HepG2 (cell line): ENCODE measurements around the gene CTCF. TPM values are rescaled to one million over a fixed set of nuclear protein-coding genes. Genes with fewer than 3 reads are reported as not detected.

ENCODE experiments used
- AFF4 ChIP-seq: sonication (generic); formaldehyde crosslinking; IDR thresholded peaks from 2 replicates; pipeline ENCODE4 v1.4.0; 2020; ENCODE audit warnings: missing genetic modification reagents
- AGO1 ChIP-seq: fragments of 200-400 bp; formaldehyde crosslinking; IDR thresholded peaks from 2 replicates; pipeline ENCODE4 v1.6.1; 2017; ENCODE audit warnings: mild to moderate bottlenecking, low read depth, low read length, moderate library complexity; ENCODE audit not compliant: poor library complexity, severe bottlenecking
- CTCF ChIP-seq: sonication (generic); formaldehyde crosslinking; IDR thresholded peaks from 2 replicates; pipeline ENCODE4 v1.5.0; 2020; ENCODE audit warnings: mild to moderate bottlenecking, missing genetic modification reagents, moderate library complexity
- ELF3 ChIP-seq: IDR thresholded peaks from 2 replicates; pipeline ENCODE4 v1.6.1; 2016; ENCODE audit warnings: missing genetic modification reagents, missing compliant biosample characterization
- FOSL2 ChIP-seq: sonication (generic); formaldehyde crosslinking; IDR thresholded peaks from 2 replicates; pipeline ENCODE4 v1.4.0; 2020; ENCODE audit warnings: missing genetic modification reagents
- HDAC6 ChIP-seq: fragments of 200-600 bp; sonication (generic); IDR thresholded peaks from 2 replicates; pipeline ENCODE4 v1.7.0; 2017; ENCODE audit warnings: mild to moderate bottlenecking, antibody characterized with exemption, low read length, low read depth
- KDM2A ChIP-seq: sonication (generic); formaldehyde crosslinking; IDR thresholded peaks from 2 replicates; pipeline ENCODE4 v1.4.0; 2020; ENCODE audit warnings: low read depth, missing genetic modification reagents, borderline replicate concordance
- NFYB ChIP-seq: sonication (generic); formaldehyde crosslinking; IDR thresholded peaks from 2 replicates; pipeline ENCODE4 v1.4.0; 2020; ENCODE audit warnings: missing genetic modification reagents
- PBX2 ChIP-seq: IDR thresholded peaks from 2 replicates; pipeline ENCODE4 v1.6.1; 2016; ENCODE audit warnings: control low read depth
- RAD51 ChIP-seq: fragments of 450-650 bp; IDR thresholded peaks from 2 replicates; pipeline ENCODE4 v1.6.1; 2016; ENCODE audit warnings: borderline replicate concordance
- RBAK ChIP-seq: sonication (generic); formaldehyde crosslinking; IDR thresholded peaks from 2 replicates; pipeline ENCODE4 v1.5.1; 2020; ENCODE audit warnings: mild to moderate bottlenecking, missing genetic modification reagents
- SMAD3 ChIP-seq: sonication (generic); formaldehyde crosslinking; IDR thresholded peaks from 2 replicates; pipeline ENCODE4 v1.4.0; 2020; ENCODE audit warnings: missing genetic modification reagents
- XRCC5 ChIP-seq: fragments of 200-400 bp; formaldehyde crosslinking; optimal IDR thresholded peaks from 2 replicates; pipeline ENCODE3; 2017; ENCODE audit warnings: mild to moderate bottlenecking, low read length
- ZNF274 ChIP-seq: sonication (generic); formaldehyde crosslinking; IDR thresholded peaks from 2 replicates; pipeline ENCODE4 v1.5.1; 2020; ENCODE audit warnings: mild to moderate bottlenecking, missing genetic modification reagents
- ZNF335 ChIP-seq: sonication (generic); formaldehyde crosslinking; IDR thresholded peaks from 2 replicates; pipeline ENCODE4 v1.4.0; 2020; ENCODE audit warnings: missing genetic modification reagents
- ZNF431 ChIP-seq: sonication (generic); formaldehyde crosslinking; IDR thresholded peaks from 2 replicates; pipeline ENCODE4 v1.9.0; 2022; ENCODE audit warnings: missing genetic modification reagents, low read depth, mild to moderate bottlenecking, borderline replicate concordance
- ZNF503 ChIP-seq: sonication (generic); formaldehyde crosslinking; IDR thresholded peaks from 2 replicates; pipeline ENCODE4 v1.4.0; 2020; ENCODE audit warnings: missing genetic modification reagents
- ZNF512 ChIP-seq: sonication (generic); formaldehyde crosslinking; IDR thresholded peaks from 2 replicates; pipeline ENCODE4 v1.4.0; 2020; ENCODE audit warnings: mild to moderate bottlenecking, missing genetic modification reagents
- polyA plus RNA-seq, 8 experiments: library from polyadenylated mRNA; depleted of rRNA in 3 of 8; stranded (reverse) in 7 of 8; unstranded in 1 of 8; fragments of >200 nt; fragmentation: Illumina TruSeq in 4 of 8; extraction: Trizol in 4 of 8; gene quantifications; 2 replicates each; pipeline versions ENCODE4 v1.2.1 to v1.2.3, GENCODE V29; 2011 to 2016; ENCODE audit warnings: low read depth in 4 of 8, missing spikeins in 1 of 8, mixed read lengths in 1 of 8; ENCODE audit not compliant: insufficient read depth in 1 of 8
- total RNA-seq, 5 experiments: library from RNA; depleted of rRNA; stranded (reverse); fragments of >200 nt; fragmentation: Illumina TruSeq; extraction: Trizol; gene quantifications; 2 replicates each; pipeline ENCODE4 v1.2.3, GENCODE V29; 2016; ENCODE audit warnings: low read depth in 1 of 5

CTCF gene
- total and polyA plus RNA-seq, 2 of the 13 experiments (the other 11 are each of a cell fraction or from before 2014, with no cell fraction given), result 19.5 to 37.5 TPM

GRCh38 chr16:67659675-67660563, 97.6 kb downstream of the CTCF start, which contains the start of gene ACD (continued):
- TF ChIP-seq PBX2 (no peak), ZNF274 (CRISPR knock-in tag) (peak; percentile 89), ELF3 (peak; percentile 53), RAD51 (no peak), CTCF (CRISPR knock-in tag) (peak; percentile 21), RBAK (CRISPR knock-in tag) (no peak), ZNF431 (0 out of 2 replicates have a peak, but pooled peaks have one; percentile 55), FOSL2 (CRISPR knock-in tag) (no peak; the same call in none of the 2 replicates), HDAC6 (no peak), ZNF503 (CRISPR knock-in tag) (no peak; the same call in 1 of the 2 replicates), SMAD3 (CRISPR knock-in tag) (peak; percentile 68), NFYB (CRISPR knock-in tag) (no peak; the same call in 1 of the 2 replicates), ZNF512 (0 out of 2 replicates have a peak, but pooled peaks have one; percentile 26), ZNF335 (CRISPR knock-in tag) (peak; percentile 46; the same call in 1 of the 2 replicates), XRCC5 (peak; percentile 78), AGO1 (peak; percentile 54), KDM2A (CRISPR knock-in tag) (no peak; the same call in none of the 2 replicates), AFF4 (CRISPR knock-in tag) (no peak)
